CD4-positive, alpha-beta memory T cell (primary cell): Measurements from ENCODE around the gene IGF2BP1. TPM values are rescaled to one million over a fixed set of nuclear protein-coding genes. Genes with fewer than 3 reads are reported as not detected.
"Not testable (repeated sequence)": the region's sequence is repeated elsewhere in the genome, so short reads cannot be mapped to it uniquely, and the experiment has no call there.

Experiments
- CTCF ChIA-PET: fragments of 350-600 bp; sonication (Branson Sonifier 250); formaldehyde crosslinking; loops from one replicate; lab custom pipeline; 2021; ENCODE audit warnings: inconsistent platforms; ENCODE audit not compliant: partially characterized antibody; lab: Charles Lee
- POLR2A ChIA-PET: fragments of 350-600 bp; sonication (Branson Sonifier 250); formaldehyde crosslinking; loops from one replicate; lab custom pipeline; 2021; ENCODE audit not compliant: partially characterized antibody; lab: Charles Lee
- DNase-seq, 5 donors: peaks; one replicate each; pipeline versions ENCODE4 v3.0.0 to v3.0.0-alpha.2; 2020 to 2022; ENCODE audit warnings: mixed read lengths in 1 of 5
- H3K27ac ChIP-seq: one replicate; pipeline ENCODE4 v1.7.0; 2013; ENCODE audit warnings: low read depth, low read length
- H3K27me3 ChIP-seq: 2 replicates; pipeline ENCODE4 v1.7.0; 2013; ENCODE audit warnings: mild to moderate bottlenecking, low read length, moderate library complexity; ENCODE audit not compliant: insufficient read depth
- H3K36me3 ChIP-seq: 2 replicates; pipeline ENCODE4 v1.7.0; 2013; ENCODE audit warnings: mild to moderate bottlenecking, low read length, moderate library complexity; ENCODE audit not compliant: insufficient read depth
- H3K4me1 ChIP-seq: 2 replicates; pipeline ENCODE4 v1.7.0; 2013; ENCODE audit warnings: mild to moderate bottlenecking, low read length, moderate library complexity; ENCODE audit not compliant: insufficient read depth
- H3K4me3 ChIP-seq, 2 donors: one replicate each; pipeline ENCODE4 v1.7.0; 2013; ENCODE audit warnings: low read length in 2 of 2, mild to moderate bottlenecking in 1 of 2
- H3K9me3 ChIP-seq, 2 donors: one replicate each; pipeline ENCODE4 v1.7.0; 2013; ENCODE audit warnings: low read length in 2 of 2, control low read depth in 1 of 2; ENCODE audit not compliant: control insufficient read depth in 1 of 2
- H3K27ac Mint-ChIP-seq, 7 donors: one replicate each; pipeline ENCODE4 v1.8.0; 2020 to 2021; ENCODE audit warnings: mixed read lengths in 7 of 7, mild to moderate bottlenecking in 6 of 7, inconsistent platforms in 3 of 7, moderate library complexity in 3 of 7
- H3K27me3 Mint-ChIP-seq, 2 donors: one replicate each; pipeline ENCODE4 v1.8.0; 2020 to 2021; ENCODE audit warnings: mixed read lengths in 2 of 2
- H3K36me3 Mint-ChIP-seq, 2 donors: one replicate each; pipeline ENCODE4 v1.8.0; 2020 to 2021; ENCODE audit warnings: mixed read lengths in 2 of 2, inconsistent platforms in 1 of 2, mild to moderate bottlenecking in 1 of 2
- H3K4me1 Mint-ChIP-seq, 4 donors: one replicate each; pipeline ENCODE4 v1.8.0; 2020 to 2021; ENCODE audit warnings: mixed read lengths in 4 of 4, mild to moderate bottlenecking in 1 of 4
- H3K4me3 Mint-ChIP-seq, 8 donors: one replicate each; pipeline ENCODE4 v1.8.0; 2020 to 2021; ENCODE audit warnings: mixed read lengths in 8 of 8, mild to moderate bottlenecking in 7 of 8, moderate library complexity in 6 of 8, inconsistent platforms in 3 of 8
- H3K9me3 Mint-ChIP-seq, 8 donors: one replicate each; pipeline ENCODE4 v1.8.0; 2020 to 2021; ENCODE audit warnings: mixed read lengths in 8 of 8, mild to moderate bottlenecking in 5 of 8, inconsistent platforms in 3 of 8, moderate library complexity in 1 of 8
- intact Hi-C: fragments of 100-400 bp; cut with micrococcal nuclease; formaldehyde crosslinking; loops from one replicate; pipeline ENCODE4 v1.15.1; 2023
- polyA plus RNA-seq, 2 donors: library from polyadenylated mRNA; unstranded; fragments of 300-500 nt; fragmentation: Illumina TruSeq; gene quantifications; one replicate each; pipeline ENCODE4 v1.2.3, GENCODE V29; 2021
- total RNA-seq, 2 experiments: library from RNA; stranded (reverse); gene quantifications; one replicate each; pipeline ENCODE4 v1.2.3, GENCODE V29; 2021

Gene IGF2BP1
- total and polyA plus RNA-seq, 4 experiments from 2014 or later = not detected

DNA sequence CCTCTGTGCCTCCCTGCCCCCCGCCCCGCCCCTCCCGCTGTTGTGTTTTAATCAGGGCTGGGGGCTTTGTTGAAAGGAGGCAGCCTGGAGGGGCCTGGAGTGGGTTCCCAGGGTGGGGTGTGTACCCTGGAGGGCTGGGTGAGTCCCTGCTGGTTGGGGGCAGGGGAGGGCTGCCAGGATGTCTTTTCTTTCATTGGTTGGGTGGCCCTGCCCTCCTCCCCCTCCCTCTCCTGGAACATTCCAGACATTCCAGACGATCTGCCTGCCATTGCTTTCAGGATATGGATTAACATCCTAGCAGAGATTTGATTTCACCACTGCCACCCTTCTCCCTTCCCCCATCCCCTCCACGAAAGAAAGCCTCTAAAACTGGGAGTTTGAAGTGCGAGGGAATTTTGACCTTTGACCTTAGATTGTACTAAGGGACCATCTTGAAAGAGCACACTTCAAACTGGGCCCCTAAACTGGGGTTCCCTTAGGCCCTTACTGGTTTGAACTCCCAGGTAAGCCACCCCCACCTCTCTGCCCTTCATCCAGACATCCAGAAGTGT, 25.3 kb downstream of the IGF2BP1 start:
- Histone ChIP-seq H3K27ac (no peak overlapping the region), H3K4me1 (no peaks in the 10 kb centered on the region), H3K36me3 (no peaks in the 10 kb centered on the region), H3K27me3 (no peaks in the 10 kb centered on the region), H3K4me3 (no peak overlapping the region), H3K9me3 (no peaks in the 10 kb centered on the region)
- Mint-ChIP-seq H3K36me3 (no peaks in the 10 kb centered on the region), H3K9me3 (no peaks in the 10 kb centered on the region), H3K27me3 (peaks cover 9 to 15% of the 10 kb centered on the region in 2 donors), H3K27ac (no peak overlapping the region), H3K4me3 (no peak overlapping the region), H3K4me1 (peaks cover 0 to 5% (median 0%) of the 10 kb centered on the region in 4 donors)
- no peak for DNase-seq
- intact Hi-C loops = no loop called here
- ChIA-PET CTCF (no interaction called here), POLR2A (no interaction called here)

DNA sequence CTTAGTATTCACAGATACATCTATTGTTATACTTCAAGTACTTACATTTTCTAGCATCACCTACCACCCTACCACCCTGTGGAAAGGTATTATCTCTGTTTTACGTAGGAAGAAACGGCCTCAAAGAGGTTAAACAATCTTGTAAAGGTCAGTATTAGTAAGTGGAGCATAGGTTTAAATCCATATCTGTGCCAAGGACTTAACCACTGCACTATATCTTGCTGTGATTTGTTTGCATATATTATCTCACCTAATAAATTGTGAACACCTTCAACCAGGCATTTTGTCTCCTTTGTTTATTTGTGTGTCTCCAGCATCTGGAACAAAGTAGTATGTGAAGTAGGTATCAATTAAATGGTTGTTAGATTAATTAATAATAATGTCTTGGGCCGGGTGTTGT, 27.3 kb downstream of the IGF2BP1 start:
- Histone ChIP-seq H3K27ac (no peak overlapping the region), H3K36me3 (no peaks in the 10 kb centered on the region), H3K4me1 (no peaks in the 10 kb centered on the region), H3K27me3 (no peaks in the 10 kb centered on the region), H3K4me3 (no peak overlapping the region), H3K9me3 (no peaks in the 10 kb centered on the region)
- H3K27me3 Mint-ChIP-seq = peaks cover 6 to 10% of the 10 kb centered on the region in 2 donors
- ChIA-PET CTCF (no interaction called here), POLR2A (no interaction called here)
- no peak for DNase-seq
- no peak overlapping the region for H3K4me3 Mint-ChIP-seq
- no peaks in the 10 kb centered on the region for H3K36me3 Mint-ChIP-seq
- H3K27ac Mint-ChIP-seq = no peak overlapping the region
- intact Hi-C loops = no loop called here
- no peaks in the 10 kb centered on the region for H3K9me3 Mint-ChIP-seq
- peaks cover 0 to 5% (median 0%) of the 10 kb centered on the region in 4 donors for H3K4me1 Mint-ChIP-seq

- intact Hi-C loops, H3K27ac ChIP-seq, H3K27ac Mint-ChIP-seq, H3K27me3 Mint-ChIP-seq, H3K27me3 ChIP-seq, H3K4me1 ChIP-seq, H3K36me3 ChIP-seq, H3K9me3 Mint-ChIP-seq, H3K36me3 Mint-ChIP-seq, POLR2A ChIA-PET, H3K4me1 Mint-ChIP-seq, H3K4me3 ChIP-seq, H3K9me3 ChIP-seq, CTCF ChIA-PET, DNase-seq, H3K4me3 Mint-ChIP-seq: not testable (repeated sequence)
These were observed 29.3 kb downstream of the IGF2BP1 start for GRCh38 chr17:49026447-49026846.

DNA sequence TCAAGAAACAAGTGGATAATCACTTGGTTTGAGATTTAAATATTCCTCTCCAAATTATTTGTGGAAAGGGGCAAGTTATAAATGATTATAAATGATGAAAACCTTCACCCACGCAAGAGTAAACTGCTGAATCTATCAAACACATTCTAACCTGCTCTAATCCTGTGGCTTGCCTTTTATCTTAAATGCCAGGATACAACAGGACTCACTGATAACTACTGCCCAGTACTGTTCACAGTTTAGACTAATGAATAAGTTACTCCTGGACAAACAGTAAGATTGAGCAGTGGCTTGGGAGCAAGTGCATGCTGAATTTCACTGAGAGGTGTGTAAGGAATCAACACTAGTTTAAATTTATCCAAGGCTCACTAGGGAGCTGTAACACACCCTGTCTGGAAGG, 31.1 kb downstream of the IGF2BP1 start:
- Mint-ChIP-seq H3K27ac (no peak overlapping the region), H3K4me3 (no peak overlapping the region), H3K9me3 (no peaks in the 10 kb centered on the region), H3K36me3 (no peaks in the 10 kb centered on the region), H3K4me1 (peaks cover 0 to 12% (median 2%) of the 10 kb centered on the region in 4 donors), H3K27me3 (peaks cover 7 to 13% of the 10 kb centered on the region in 2 donors)
- H3K36me3 ChIP-seq = no peaks in the 10 kb centered on the region
- peaks cover 3% of the 10 kb centered on the region for H3K4me1 ChIP-seq
- H3K4me3 ChIP-seq = no peak overlapping the region
- H3K9me3 ChIP-seq = no peaks in the 10 kb centered on the region
- H3K27ac ChIP-seq = no peak overlapping the region
- no peaks in the 10 kb centered on the region for H3K27me3 ChIP-seq
- intact Hi-C loops = no loop called here
- ChIA-PET POLR2A (no interaction called here), CTCF (interaction anchor here (0.7 kb wide), 1 partner anchor 8 kb away, joined by 3 read pairs; no protein-coding TSS in a partner anchor)
- DNase-seq = no peak

DNA sequence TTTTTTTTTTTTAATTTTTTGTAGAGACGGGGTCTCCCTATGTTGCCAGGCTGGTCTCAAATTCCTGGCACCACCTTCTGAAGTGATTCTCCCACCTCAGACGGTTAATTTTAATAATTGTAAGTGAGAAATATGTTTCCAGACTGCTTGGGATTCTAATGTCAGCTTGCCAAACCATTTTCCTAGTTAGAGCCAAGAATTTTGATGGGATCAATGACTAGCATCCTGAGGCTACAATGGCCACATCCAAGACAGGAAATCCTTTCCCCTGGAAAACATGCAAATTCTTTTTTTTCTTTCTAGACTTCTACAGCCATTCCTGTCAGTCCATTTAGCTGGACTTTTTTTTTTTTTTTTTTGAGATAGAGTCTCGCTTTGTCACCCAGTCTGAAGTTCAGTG, 32.6 kb downstream of the IGF2BP1 start:
- Mint-ChIP-seq H3K27me3 (peaks cover 8 to 9% of the 10 kb centered on the region in 2 donors), H3K4me1 (peaks cover 0 to 12% (median 2%) of the 10 kb centered on the region in 4 donors), H3K9me3 (no peaks in the 10 kb centered on the region), H3K27ac (no peak overlapping the region), H3K4me3 (no peak overlapping the region), H3K36me3 (no peaks in the 10 kb centered on the region)
- H3K36me3 ChIP-seq = no peaks in the 10 kb centered on the region
- H3K9me3 ChIP-seq = no peaks in the 10 kb centered on the region
- ChIA-PET POLR2A (no interaction called here), CTCF (interaction anchor here (1.2 to 1.5 kb wide), 2 partner anchors 11 to 356 kb away, joined by 3 to 6 read pairs; no protein-coding TSS in a partner anchor)
- DNase-seq = no peak
- no peak overlapping the region for H3K27ac ChIP-seq
- H3K4me3 ChIP-seq = no peak overlapping the region
- intact Hi-C loops = loop anchor here (5.0 kb wide), 1 partner anchor 148 kb away; no protein-coding TSS in a partner anchor
- H3K4me1 ChIP-seq = peaks cover 3% of the 10 kb centered on the region
- H3K27me3 ChIP-seq = no peaks in the 10 kb centered on the region

DNA sequence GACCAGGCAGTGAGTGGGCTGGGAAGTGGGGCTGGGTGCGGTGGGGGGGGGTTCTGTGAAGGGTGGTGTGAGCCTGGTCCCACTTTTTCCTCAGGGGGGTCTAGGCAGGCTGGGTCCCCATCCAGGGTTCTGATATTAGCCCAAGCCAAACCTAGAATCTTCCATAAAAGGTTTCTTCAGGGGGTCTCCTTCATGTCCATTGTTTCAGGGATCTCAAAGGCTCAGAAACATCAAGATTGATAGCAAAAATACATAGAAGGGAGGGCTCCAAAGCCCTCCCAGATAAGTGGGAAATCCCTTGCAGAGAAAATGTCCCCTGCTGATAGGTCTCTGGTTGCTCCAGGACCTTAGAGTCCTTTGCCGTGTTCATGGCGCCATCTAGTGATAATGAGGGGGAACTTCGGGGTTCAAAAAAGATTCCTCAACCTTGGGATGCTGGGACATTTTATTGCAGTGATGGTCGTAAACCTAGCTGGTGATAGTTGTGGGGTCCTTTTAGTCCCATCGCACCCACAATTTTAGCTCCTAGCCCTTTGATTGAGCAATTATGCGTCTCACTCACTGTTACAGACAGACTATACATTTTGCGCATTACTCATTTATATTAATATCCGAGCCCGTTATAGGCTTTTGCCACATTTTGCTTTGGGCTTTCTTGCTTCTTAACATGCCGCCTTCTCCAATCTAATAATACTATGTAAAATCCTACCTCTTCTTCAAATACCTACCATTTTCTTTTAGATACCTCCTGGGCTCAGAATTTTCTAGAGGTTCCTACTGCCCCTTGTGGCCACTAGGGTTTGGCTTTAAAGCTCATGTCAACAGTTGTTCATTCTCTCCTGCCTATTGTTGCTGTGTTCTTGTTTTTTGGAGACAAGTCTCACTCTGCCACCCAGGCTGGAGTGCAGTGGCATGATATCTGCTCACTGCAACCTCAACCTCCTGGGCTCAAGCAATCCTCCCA, 35.1 kb downstream of the IGF2BP1 start:
- Histone ChIP-seq H3K27ac (no peak overlapping the region), H3K4me3 (no peak overlapping the region), H3K36me3 (no peaks in the 10 kb centered on the region), H3K9me3 (no peaks in the 10 kb centered on the region), H3K4me1 (peaks cover 3% of the 10 kb centered on the region), H3K27me3 (no peaks in the 10 kb centered on the region)
- H3K9me3 Mint-ChIP-seq = no peaks in the 10 kb centered on the region
- ChIA-PET POLR2A (no interaction called here), CTCF (interaction anchor here (0.7 to 1.7 kb wide), 17 partner anchors 8 to 354 kb away, joined by 3 to 7 read pairs (median 3); no protein-coding TSS in a partner anchor)
- H3K27ac Mint-ChIP-seq = no peak overlapping the region
- H3K27me3 Mint-ChIP-seq = peaks cover 11 to 12% of the 10 kb centered on the region in 2 donors
- no peaks in the 10 kb centered on the region for H3K36me3 Mint-ChIP-seq
- no peak overlapping the region for H3K4me3 Mint-ChIP-seq
- H3K4me1 Mint-ChIP-seq = peaks cover 0 to 7% (median 2%) of the 10 kb centered on the region in 4 donors
- intact Hi-C loops = loop anchor here (1.0 to 5.0 kb wide), 6 partner anchors 150 to 361 kb away; no protein-coding TSS in a partner anchor
- peak; percentile 41 to 56 (median 54) for DNase-seq
